Panc1 (cell line): ENCODE measurements around the gene UGT1A3. TPM values are rescaled to one million over a fixed set of nuclear protein-coding genes. Genes with fewer than 3 reads are reported as not detected.
"Not testable (repeated sequence)": the region's sequence is repeated elsewhere in the genome, so short reads cannot be mapped to it uniquely, and the experiment has no call there.

Source experiments
- ATAC-seq: fragments of 200-7000 bp; cut with Tn5 transposase; 2 replicates; pipeline ENCODE4 v1.9.1; 2020; ENCODE audit warnings: mild to moderate bottlenecking, moderate library complexity
- BruUV-seq: library from RNA; stranded (reverse); fragments of 400-500 nt; replicated peaks from 2 replicates; lab custom pipeline; 2021; lab: Mats Ljungman, UMichigan
- CTCF ChIA-PET: fragments of 300-600 bp; sonication (Branson Sonifier 250); formaldehyde crosslinking; loops from one replicate; lab custom pipeline; 2022; ENCODE audit warnings: antibody characterized with exemption; lab: Charles Lee
- POLR2A ChIA-PET: fragments of 300-600 bp; sonication (Branson Sonifier 250); formaldehyde crosslinking; loops from one replicate; lab custom pipeline; 2022; ENCODE audit warnings: antibody characterized with exemption; lab: Charles Lee
- DNase-seq: peaks from one replicate; pipeline ENCODE4 v3.0.0-alpha.2; 2010; ENCODE audit warnings: low read depth, low spot score
- H3K27ac ChIP-seq: 2 replicates; pipeline ENCODE4 v1.5.1; 2011; ENCODE audit warnings: mild to moderate bottlenecking, low read length, inconsistent platforms
- H3K27me3 ChIP-seq: fragments of 200-500 bp; sonication (Bioruptor generic); 2 replicates; pipeline ENCODE4 v1.6.0; 2014; ENCODE audit warnings: low read length, inconsistent platforms; ENCODE audit not compliant: control insufficient read depth, insufficient read depth
- H3K36me3 ChIP-seq: fragments of 200-500 bp; sonication (Bioruptor generic); 2 replicates; pipeline ENCODE4 v1.5.1; 2014; ENCODE audit warnings: inconsistent platforms, mild to moderate bottlenecking, low read length, moderate library complexity; ENCODE audit not compliant: control insufficient read depth, insufficient read depth
- H3K4me1 ChIP-seq: 2 replicates; pipeline ENCODE4 v1.5.1; 2011; ENCODE audit warnings: inconsistent platforms, mild to moderate bottlenecking, low read length, moderate library complexity; ENCODE audit not compliant: control insufficient read depth, insufficient read depth
- H3K4me3 ChIP-seq, 2 experiments: 2 replicates each; pipeline ENCODE4 v1.5.1; 2011 to 2012; ENCODE audit warnings: low read depth in 2 of 2, low read length in 2 of 2, mild to moderate bottlenecking in 2 of 2, inconsistent platforms in 1 of 2, moderate library complexity in 1 of 2
- H3K9me3 ChIP-seq: fragments of 200-500 bp; sonication (Bioruptor generic); 2 replicates; pipeline ENCODE4 v1.5.1; 2014; ENCODE audit warnings: low read depth, mild to moderate bottlenecking, inconsistent platforms, low read length, moderate library complexity; ENCODE audit not compliant: control insufficient read depth, insufficient read depth
- CTCF ChIP-seq: fragments of 450-650 bp; IDR thresholded peaks from 2 replicates; pipeline ENCODE4 v1.5.1; 2017; ENCODE audit warnings: mild to moderate bottlenecking
- POLR2AphosphoS5 ChIP-seq: IDR thresholded peaks from 2 replicates; pipeline ENCODE4 v1.6.1; 2012; ENCODE audit warnings: mild to moderate bottlenecking, low read depth, low read length, moderate library complexity
- REST ChIP-seq, 2 experiments: IDR thresholded peaks; 2 replicates each; pipeline ENCODE4 v1.6.1; 2011 to 2012; ENCODE audit warnings: low read depth in 2 of 2, control low read depth in 1 of 2, low read length in 1 of 2, mild to moderate bottlenecking in 1 of 2, moderate library complexity in 1 of 2; ENCODE audit not compliant: insufficient read depth in 1 of 2
- SIN3A ChIP-seq: IDR thresholded peaks from 2 replicates; pipeline ENCODE4 v1.6.1; 2012; ENCODE audit warnings: low read depth, mild to moderate bottlenecking, low read length, moderate library complexity, borderline replicate concordance; ENCODE audit not compliant: insufficient read depth
- TCF7L2 ChIP-seq: IDR thresholded peaks from 2 replicates; pipeline ENCODE4 v1.6.1; 2011; ENCODE audit warnings: mild to moderate bottlenecking, low read depth, low read length, inconsistent platforms
- in situ Hi-C: cut with HindIII; loops from 2 replicates; pipeline ENCODE4 v1.10.0; 2016; ENCODE audit warnings: low sequenced_read_pairs, low pct_unique_long_range_greater_than_20kb
- intact Hi-C: fragments of 100-400 bp; cut with micrococcal nuclease; formaldehyde crosslinking; loops from one replicate; pipeline ENCODE4 v1.10.0; 2022; ENCODE audit not compliant: unreplicated experiment
- total RNA-seq: library from RNA; stranded (reverse); gene quantifications from one replicate; pipeline ENCODE4 v1.2.1, GENCODE V29; 2021; ENCODE audit not compliant: unreplicated experiment

UGT1A3 gene
- total RNA-seq, 1 experiment from 2014 or later: not detected

- H3K4me3 ChIP-seq: no peak within 1 kb of the TSS
- H3K36me3 ChIP-seq: no peaks in the 10 kb centered on the region
- no peak within 1 kb of the TSS for H3K27ac ChIP-seq
- POLR2A ChIA-PET: interaction anchor here (0.5 kb wide), 1 partner anchor 241 kb away, joined by 9 read pairs; no protein-coding TSS in a partner anchor
- no peak for ATAC-seq
- in situ Hi-C loops: no loop called here
- no peak for DNase-seq
- H3K9me3 ChIP-seq: no peaks in the 10 kb centered on the region
- no peaks in the 10 kb centered on the region for H3K4me1 ChIP-seq
- no peaks in the 10 kb centered on the region for H3K27me3 ChIP-seq
- TF ChIP-seq POLR2AphosphoS5: no peak
- no peak for TF ChIP-seq SIN3A
- no peak for TF ChIP-seq CTCF
- no peak for TF ChIP-seq REST (IDR thresholded peaks at IDR 0.05; ENCODE audit: insufficient read depth in 1 of 2, low read depth in 2 of 2, low read length in 1 of 2)
- TF ChIP-seq TCF7L2: no peak
- intact Hi-C loops: no loop called here
- no TSS peak for BruUV-seq
- CTCF ChIA-PET: no interaction called here
Measured at GRCh38 chr2:233718552-233718951, 10.3 kb upstream of the UGT1A3 start, which contains the start of gene UGT1A4. Gene UGT1A4 (plus strand): TSS chr2:233718736. CDS start chr2:233718821, 85 bp downstream.

- ATAC-seq, BruUV-seq, H3K27me3 ChIP-seq, H3K4me3 ChIP-seq, DNase-seq, POLR2A ChIA-PET, H3K4me1 ChIP-seq, in situ Hi-C loops, H3K27ac ChIP-seq, intact Hi-C loops, H3K36me3 ChIP-seq, H3K9me3 ChIP-seq, CTCF ChIA-PET: not testable (repeated sequence)
Measured at GRCh38 chr2:233736868-233737653, 8.2 kb downstream of the UGT1A3 start.

GRCh38 chr2:233740870-233741269, 12.0 kb downstream of the UGT1A3 start:
- intact Hi-C loops: no loop called here
- CTCF ChIA-PET: no interaction called here
- in situ Hi-C loops: no loop called here

More at GRCh38 chr2:233740870-233741269, 12.0 kb downstream of the UGT1A3 start:
- TF ChIP-seq TCF7L2: no peak
- TF ChIP-seq SIN3A: no peak
- no peak for TF ChIP-seq REST (IDR thresholded peaks at IDR 0.05; ENCODE audit: insufficient read depth in 1 of 2, low read depth in 2 of 2, low read length in 1 of 2)
- TF ChIP-seq POLR2AphosphoS5: no peak
- TF ChIP-seq CTCF: no peak
- H3K9me3 ChIP-seq: no peaks in the 10 kb centered on the region
- POLR2A ChIA-PET: no interaction called here
- no TSS peak for BruUV-seq
- DNase-seq (no peak), ATAC-seq (no peak)
- no peaks in the 10 kb centered on the region for H3K27me3 ChIP-seq
- no peaks in the 10 kb centered on the region for H3K4me1 ChIP-seq
- no peak overlapping the region for H3K27ac ChIP-seq
- H3K36me3 ChIP-seq: no peaks in the 10 kb centered on the region
- H3K4me3 ChIP-seq: no peak overlapping the region
